ENCODE results near the gene CD34.
"Not testable (repeated sequence)": the region's sequence is repeated elsewhere in the genome, so short reads cannot be mapped to it uniquely, and the experiment has no call there.

CD34 gene

DNA sequence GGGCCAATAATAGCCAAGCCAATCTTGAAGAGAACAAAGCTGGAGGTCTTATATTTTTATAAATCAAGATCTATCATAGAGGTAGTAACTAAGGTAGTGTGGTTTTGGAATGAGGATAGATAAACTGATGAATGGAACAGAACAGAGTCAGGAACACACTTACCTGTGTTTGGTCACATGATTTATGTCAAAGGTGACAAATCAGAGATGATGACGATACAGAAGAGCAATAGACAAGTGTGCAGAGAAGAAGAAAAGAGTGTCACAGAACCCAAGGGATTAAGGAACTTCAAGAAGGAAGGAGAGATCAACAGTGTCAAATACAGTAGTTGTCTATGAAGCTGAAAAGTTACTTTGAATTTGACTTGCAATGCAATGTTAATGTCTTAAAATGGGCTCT lies 16.1 kb upstream of the CD34 start:
- DNase-seq (ENCODE audit: low read depth in 2 of 2): no peak

DNA sequence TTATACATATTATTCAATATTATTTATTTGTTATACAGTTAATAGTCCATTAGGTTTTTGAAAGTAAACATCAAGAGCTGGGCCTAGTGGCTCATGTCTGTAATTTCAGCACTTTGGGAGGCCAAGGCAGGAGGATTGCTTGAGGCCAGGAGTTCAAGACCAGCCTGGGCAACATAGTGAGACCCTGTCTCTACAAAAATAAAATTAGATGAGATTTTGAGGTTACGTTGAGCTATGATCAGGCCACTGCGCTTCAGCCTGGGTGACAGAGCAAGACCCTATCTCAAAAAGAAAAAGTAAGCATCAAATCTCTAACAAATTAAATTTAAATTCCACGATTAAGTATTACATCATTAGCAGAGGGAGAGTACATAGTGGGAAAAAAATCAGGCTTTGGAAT lies 15.0 kb upstream of the CD34 start:
- DNase-seq (ENCODE audit: low read depth in 2 of 2): not testable (repeated sequence)

DNA sequence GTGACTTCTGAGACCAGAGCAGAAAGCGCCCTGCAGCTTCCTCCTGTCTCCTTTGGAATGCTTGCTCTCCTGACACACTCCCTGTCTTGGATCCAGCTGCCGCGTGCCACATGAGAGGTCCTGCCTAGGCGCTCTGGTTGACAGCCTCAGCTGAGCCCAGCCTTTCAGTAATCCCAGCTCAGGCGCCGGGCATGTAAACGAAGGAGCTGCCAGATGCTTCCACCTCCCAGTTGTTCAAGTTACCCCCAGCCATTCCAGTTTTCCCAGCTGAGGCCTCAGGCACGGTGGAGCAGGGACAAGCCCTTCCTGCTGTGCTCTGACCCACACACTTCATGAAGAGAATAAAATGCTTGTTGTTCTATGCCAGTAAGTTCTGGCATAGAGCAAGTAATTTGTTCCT lies 14.3 kb upstream of the CD34 start:
- DNase-seq (ENCODE audit: low read depth in 2 of 2): no peak

DNA sequence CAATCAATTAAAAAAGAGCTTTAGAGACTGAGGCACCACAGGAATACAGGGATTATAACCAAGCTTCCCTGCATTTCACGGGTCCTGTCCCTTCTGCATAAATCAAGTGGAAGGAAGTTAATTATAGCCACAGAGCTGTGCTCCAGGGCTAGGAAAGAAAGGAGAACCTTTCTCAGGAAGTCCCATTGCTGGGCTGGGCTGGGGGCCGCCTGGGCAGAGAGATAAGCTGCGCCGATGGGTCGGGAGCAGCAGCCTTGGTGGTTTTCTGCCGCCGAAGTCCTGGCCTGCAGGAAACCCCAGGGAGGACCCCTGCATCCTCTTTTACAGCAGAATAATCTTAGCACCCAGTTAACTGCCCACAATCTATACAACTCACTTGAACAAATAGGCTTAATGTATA lies 12.6 kb upstream of the CD34 start:
- no peak for DNase-seq (ENCODE audit: low read depth in 2 of 2)

DNA sequence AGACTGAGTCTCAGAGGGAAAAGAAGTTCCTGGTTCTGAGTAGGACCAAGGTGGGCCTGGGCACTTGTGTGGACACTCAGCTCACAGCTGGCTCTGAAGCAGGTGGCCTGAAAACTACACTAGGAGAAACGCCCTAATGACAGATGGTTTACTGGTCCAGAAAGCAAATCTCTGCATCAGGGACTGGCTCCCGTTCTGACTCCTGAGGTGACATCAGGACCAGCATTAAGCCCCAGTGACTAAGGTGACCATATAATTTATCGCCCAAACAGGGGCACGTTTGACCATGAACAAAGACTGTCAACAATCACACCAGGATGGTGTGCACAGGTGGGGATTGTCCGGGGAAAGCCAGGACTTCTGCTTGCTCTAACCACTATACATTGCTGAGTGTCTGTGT lies 12.2 kb upstream of the CD34 start:
- DNase-seq (ENCODE audit: low read depth in 2 of 2): no peak

DNA sequence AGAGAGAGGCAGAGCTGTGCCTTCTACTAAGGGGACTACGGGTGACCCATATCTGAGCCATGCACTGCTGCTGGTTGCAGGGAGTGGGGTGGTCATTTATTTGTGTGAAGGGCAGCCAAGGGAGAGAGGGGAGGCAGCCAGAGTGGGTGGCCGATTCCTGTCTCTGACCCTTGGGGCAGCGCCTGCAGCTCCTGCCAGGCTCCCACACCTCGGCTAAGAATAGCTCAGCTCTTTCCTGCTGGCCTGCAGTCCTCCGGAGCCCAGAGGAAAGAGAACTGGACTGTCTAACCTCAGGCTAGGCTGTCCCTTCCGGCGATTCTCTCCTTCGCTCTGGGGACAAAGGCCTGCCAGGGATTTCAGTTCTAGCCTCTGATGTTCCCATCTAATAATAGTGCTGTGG lies 11.6 kb upstream of the CD34 start:
- no peak for DNase-seq (ENCODE audit: low read depth in 2 of 2)

DNA sequence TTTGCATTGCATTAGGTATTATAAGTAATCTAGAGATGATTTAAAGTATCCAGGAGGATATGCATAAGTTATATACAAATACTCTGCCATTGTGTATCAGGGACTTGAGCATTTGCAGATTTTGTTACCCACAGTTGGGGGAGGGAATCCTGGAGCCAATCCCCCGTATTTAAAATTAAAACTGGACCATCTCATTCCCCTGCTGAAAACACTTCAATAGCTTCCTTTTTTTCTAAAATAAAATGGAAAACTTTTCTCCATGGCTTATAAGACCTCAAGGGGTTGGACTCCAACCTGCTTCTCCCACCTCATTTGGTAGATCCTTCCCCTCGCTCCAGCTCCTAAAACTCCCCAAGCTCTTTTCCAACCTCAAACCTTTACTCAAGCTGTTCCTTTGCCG lies 10.4 kb upstream of the CD34 start:
- no peak for DNase-seq (ENCODE audit: low read depth in 2 of 2)

DNA sequence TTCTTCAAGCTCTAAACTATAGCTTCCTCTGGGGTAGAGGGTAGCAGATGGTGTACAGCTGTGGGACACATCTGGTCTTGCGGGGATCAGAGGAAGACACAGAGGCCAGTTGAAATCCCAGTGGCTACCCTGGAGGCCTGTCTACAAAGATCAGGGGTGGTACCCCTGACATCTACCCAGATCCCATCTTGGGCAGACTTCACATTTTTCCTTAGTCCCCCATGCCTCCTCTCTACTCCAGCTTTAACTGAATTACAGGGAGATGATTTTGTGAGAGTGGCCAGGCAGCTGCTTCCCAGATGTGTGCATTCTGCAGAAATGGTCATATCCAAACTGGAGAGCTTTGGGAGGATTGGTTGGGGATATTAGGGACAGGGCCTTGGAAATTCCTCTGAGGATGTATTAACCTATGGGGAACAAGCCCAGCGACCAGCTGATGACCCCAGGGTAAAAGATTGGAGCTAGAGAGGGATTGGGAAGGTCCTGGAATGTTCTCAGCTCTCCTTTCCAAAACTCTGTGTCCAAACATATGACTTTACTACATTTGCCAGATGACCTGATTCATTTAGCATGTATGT lies 9.6 kb upstream of the CD34 start:
- DNase-seq (ENCODE audit: low read depth in 2 of 2): no peak

DNA sequence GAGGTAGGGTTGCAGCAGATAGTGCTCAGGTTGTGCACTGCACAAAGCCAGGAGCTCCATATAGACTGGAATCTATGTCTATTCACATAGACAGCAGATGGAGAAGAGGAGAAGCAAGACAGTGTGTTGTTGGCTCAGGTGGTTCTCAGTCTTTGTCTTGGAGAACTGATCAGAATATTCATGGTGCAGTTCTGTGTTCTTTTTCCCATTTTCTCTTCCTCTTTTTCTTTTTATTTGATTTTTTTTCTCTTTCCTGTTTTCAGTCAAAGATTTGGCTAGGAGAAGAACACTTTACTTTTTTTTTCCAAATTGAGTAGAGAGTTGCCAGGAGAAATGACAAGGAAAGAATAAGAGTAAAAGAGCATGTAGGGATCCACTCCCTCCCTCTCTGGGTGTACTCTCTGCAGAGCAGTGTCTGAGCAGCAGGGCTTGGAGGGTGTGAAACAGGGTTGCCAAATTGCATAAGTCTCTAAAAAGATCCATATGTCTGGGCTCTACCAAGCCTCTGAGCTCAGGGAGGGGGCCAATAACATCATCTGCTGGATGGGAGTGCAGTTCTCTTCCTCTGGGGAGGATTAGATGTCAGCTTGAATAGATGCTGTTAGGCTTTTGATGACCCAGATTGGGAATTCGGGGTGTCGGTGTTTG lies 8.7 kb upstream of the CD34 start:
- DNase-seq (ENCODE audit: low read depth in 2 of 2): no peak

DNA sequence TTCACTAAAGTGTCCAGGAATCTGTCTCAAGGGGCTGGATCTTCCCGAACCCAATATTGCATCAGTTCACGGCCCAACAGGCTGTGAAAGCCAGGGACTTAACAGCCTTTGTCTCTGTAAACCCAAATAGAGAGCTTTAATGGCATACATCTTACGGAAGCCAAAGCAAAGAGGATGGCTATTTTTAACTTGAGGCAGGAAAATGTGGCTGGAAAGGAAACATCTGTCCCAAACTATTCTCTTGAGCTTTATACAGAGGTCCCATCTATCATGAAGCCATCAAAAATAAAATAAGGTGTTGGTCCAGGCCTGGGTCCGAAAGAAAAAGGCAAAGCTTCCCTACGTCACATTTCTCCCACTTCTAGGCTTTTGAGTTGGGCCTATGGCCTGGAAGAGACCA lies 7.7 kb upstream of the CD34 start:
- DNase-seq (ENCODE audit: low read depth in 2 of 2): no peak

DNA sequence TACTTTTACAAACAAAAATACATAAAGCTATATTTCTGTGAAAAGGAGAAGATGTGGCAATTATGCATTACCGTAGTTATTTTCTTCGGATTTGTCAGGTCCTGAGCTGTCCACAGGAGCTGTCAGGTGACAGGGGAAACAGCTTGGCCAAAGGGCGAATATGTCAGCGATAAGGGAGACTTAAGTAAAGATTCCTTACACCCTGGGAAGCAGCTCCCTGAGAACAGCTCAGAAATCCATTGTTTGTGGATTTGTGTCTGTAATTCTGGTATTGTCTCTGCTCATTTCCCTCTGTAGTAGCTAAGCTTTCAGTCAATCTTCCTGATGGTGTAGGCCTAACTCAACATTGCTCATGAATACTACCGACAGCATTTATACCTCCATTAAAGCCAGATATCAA lies 7.1 kb upstream of the CD34 start:
- DNase-seq (ENCODE audit: low read depth in 2 of 2): no peak

DNA sequence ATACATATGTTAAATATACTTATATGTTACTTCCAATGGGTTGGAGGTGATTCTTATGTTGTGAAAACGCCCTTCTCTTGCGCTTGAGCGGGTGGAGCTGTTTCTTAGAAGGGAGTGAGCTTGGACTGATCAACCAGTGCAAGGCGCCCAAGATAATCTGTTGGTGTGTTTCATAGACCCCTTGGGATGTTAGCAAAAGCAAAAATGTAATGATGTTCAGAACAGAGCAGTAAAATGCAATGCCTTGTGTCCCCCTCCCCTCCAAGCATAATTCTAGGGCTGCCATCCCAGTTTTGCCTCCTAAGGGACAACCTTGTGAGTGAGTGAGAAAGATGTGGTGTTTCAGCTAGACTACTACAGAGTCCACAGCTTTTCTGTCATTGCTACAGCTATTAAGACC lies 6.2 kb upstream of the CD34 start:
- no peak for DNase-seq (ENCODE audit: low read depth in 2 of 2)

DNA sequence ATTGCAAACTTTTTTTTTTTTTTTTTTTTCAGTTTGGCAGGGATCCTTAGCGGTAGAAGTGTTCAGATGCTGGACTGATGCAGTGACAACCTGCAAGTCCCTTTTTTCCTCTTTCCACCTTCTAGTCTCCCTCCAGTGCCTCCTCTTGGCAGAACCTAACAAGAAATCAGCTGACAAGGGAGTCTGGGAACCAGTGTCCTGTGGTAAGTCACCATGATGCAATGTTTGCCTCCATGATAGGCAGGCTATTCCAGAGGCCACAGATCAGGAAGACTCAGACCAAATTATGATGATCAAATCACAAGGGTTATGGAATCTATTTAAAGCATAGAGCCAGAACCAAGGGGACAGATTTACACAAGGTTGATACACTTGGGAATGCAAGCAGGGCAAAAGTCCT lies 3.0 kb upstream of the CD34 start:
- no peak for DNase-seq (ENCODE audit: low read depth in 2 of 2)

DNA sequence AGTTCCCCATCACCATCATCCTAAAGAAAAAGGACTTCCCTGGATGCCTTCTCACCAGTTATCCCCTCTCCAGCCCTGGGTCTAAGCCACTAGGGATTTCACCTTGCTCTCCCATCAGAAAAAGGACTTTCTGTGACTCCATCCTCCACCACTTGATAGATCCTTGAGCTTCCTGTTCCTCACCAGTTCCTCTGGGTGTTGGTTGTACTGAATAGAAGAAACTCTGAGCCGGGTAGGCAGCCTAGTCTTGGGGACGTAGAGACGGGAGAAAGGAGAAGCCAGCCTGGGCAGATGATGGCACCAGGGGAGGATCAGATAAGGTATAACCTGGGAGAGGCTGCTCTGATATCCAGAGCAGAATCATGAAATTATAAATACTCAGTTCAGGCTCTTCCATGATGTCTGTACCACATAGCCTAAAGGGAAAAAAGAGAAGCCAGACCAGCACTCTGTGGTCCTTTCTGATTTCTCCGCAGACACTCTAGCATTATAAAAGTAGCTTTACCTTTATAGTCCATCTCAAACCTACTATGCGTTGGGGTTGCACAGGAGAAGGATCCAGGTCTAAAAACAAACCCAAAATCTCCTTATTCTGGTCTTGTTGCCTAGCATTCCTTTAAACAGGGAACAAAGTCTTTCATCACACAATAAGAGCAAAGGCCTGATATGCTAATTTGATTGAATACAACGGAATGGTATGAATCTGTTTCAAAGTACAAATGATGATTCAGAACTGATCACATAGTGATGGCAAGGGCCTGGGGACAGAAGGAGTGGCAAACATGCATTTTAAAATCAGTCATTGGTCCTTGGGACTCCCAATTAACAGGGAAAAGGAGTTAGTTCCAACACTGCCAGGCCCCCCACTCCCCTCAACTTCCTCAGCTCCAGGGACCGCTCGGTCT lies 1.2 kb upstream of the CD34 start:
- DNase-seq (ENCODE audit: low read depth in 2 of 2): no peak

DNA sequence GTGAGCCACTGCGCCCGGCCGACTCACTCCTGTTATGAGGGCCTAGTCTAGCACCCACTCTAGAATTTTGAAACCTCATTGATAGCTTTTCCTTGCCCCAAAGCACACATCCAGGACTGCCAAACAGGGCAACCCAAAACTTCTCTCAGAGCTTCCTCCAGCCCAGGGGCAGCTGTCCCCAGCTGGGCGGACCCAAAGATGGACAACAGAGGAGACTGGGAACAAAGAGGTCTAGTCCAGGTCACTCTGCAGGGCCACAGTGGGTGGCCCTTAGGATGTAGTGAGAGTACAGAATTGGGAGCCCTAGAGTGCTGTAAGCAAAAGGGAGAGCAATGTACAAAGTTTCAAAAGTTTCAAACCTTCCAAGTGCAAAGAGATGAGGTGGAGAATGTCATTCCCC lies 1.2 kb downstream of the CD34 start:
- no peak for DNase-seq (ENCODE audit: low read depth in 2 of 2)

DNA sequence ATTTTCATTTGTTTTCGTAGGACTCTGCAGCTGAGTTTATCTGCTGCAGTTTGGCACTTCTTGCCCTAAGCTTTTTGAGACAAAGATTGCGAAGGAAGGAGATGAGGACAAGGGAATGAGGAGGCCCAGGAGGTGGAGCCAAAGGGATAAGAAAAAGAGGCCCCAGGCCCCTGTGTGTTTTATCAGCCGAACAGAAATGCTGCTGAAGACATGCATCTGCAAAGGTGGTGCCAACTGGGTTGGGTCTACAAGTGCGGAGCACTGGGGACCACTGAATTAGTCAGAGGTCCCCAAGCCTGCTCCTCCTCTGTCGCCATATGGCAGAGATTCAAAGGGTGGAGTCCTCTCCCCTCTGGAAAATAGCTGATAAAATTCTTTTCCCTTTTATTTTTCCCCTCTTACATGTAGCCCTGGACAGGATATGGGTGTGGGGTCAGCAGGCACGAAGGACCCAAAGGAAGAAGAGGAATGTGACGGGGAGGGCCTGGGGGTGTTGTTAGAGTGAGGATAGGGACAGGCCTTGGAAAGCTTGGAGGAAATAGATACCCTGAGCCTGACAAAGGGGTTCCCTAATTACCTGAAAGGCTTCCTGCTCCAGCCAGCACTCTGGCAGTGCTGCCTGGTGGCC lies 2.7 kb downstream of the CD34 start:
- DNase-seq (ENCODE audit: low read depth in 2 of 2): no peak

DNA sequence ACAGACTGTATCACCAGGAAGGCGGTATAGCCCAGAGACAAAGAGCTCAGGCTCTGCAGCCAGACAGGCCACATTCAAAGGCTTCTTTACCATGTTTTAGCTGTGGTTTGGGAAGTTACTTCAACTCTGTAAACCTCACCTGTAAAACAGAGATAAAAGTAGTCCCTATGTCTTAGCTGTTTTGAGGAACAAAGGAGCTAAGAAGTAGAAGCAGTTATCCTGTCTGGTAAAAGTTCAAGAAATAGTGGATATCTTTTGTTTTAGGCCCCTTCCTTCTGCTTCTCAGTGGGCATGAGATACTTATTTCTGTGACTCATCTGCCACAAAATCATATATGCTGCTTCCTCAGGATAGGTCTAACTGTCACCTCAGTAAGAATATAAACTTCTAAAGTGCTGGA lies 6.5 kb downstream of the CD34 start:
- no peak for DNase-seq (ENCODE audit: low read depth in 2 of 2)

DNA sequence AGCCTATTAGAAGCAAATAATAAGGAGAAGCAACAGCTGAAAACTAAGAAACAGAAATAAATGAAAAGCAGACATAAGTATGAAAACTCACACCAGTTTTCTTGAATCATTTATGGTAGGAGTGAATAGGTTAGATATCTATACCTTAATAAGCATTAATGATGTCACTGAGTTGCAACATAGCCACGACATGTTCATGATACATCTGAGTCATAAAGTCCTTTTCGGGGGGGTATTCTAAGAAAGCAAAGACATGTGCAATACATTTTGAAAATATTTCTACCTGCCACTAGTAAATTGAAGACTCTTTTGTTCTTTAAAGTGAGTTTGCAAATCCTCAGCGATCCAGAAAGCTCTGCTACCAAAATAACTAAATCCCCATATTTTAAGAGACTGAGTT lies 7.2 kb downstream of the CD34 start:
- no peak for DNase-seq (ENCODE audit: low read depth in 2 of 2)

DNA sequence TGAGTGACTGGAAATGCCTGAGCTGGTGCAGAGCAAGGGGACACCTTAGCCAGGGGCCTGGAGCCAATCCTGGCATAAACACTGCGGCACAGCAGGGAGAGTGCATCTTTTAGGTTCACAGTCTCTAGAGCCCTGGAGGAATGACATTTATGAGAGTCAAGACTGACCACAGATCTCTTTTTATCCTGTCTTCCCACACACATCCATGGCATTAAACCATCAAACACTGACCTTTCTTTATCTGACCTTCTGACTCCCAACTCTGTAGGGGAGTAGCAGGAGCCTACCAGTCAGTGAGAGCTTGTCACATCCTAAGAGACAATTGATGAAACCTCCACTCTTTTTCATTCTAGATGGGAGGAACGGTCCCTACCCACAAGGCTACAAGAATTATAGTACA lies 7.9 kb downstream of the CD34 start:
- no peak for DNase-seq (ENCODE audit: low read depth in 2 of 2)

DNA sequence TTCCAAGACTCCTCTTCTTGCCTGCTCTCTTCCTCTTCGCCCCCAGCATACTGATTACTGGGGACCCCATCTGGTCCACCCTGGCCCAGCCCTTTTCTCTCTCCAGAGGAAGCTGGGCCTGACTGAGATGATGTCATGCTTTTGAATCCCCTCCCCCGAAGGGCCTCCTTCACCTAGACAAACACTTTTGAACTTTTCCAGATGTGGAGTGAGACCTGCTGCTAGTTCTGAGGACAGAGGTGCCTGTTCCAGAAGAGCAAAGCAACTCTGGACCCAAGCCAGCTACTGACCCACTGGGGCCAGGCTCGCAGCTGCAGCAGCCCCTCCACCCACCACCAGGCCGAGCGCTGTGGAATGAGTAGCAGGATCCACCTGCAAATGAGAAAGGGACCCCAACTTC lies 8.4 kb downstream of the CD34 start:
- DNase-seq (ENCODE audit: low read depth in 2 of 2): no peak

DNA sequence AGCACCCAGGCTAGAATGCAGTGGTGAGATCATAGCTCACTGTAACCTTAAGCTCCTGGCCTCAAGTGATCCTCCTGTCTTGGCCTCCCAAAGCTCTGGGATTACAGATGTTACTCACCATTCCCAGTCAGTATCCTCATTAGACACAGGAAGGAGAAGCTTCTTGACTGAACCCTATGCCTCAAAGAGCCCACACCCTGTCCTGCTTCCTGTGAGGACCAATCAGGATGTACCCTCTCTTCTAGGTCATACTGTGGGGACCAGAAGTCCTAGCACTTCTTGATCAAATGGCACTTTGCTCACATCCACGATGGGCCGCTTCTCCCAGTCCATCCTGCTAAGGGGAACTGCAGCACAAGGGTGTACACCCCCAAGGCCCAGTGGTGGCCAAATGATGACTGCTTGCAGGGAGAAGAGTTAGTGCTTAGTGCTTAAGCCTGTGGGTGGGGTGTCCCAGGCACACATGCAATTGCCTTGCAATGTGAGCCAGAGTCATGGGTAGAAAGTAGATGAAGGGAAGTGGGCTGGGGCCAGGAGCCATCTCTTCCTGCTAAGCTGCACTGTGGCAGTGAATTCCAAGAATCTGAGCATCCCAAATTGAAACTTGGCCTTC lies 9.8 kb downstream of the CD34 start:
- DNase-seq (ENCODE audit: low read depth in 2 of 2): no peak

DNA sequence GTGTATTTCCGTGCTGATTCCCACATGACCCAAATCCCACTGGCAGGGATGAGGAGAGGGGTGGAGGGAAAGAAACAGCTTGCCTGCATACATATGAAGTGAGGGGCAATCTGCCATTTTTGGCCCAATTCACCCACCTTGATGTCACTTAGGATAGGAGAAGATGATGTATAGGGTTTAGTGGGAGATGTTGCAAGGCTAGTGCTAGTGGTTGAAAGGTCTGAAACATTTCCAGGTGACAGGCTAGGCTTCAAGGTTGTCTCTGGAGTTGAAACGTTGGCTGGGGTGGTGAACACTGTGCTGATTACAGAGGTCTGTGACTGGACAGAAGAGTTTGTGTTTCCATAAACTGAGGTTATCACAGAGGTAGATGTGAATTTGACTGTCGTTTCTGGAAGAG lies 12.1 kb downstream of the CD34 start:
- DNase-seq (ENCODE audit: low read depth in 2 of 2): no peak

Data from stimulated activated CD8-positive, alpha-beta memory T cell treated with anti-CD3 and anti-CD28 coated beads, Interleukin-2, amount 100 ng/mL, for 1 hour (primary cell).